HUES48 (cell line): ENCODE data around the gene GALNTL6.

Source experiments
- H3K27ac ChIP-seq: one replicate; pipeline ENCODE4 v1.7.0; 2013; ENCODE audit warnings: low read depth, low read length, inconsistent platforms
- H3K27me3 ChIP-seq: 2 replicates; pipeline ENCODE4 v1.6.1; 2013; ENCODE audit warnings: mild to moderate bottlenecking, low read length; ENCODE audit not compliant: control insufficient read depth, insufficient read depth
- H3K36me3 ChIP-seq: 2 replicates; pipeline ENCODE4 v1.6.1; 2013; ENCODE audit warnings: low read length; ENCODE audit not compliant: control insufficient read depth, insufficient read depth
- H3K4me1 ChIP-seq: 2 replicates; pipeline ENCODE4 v1.6.1; 2013; ENCODE audit warnings: mild to moderate bottlenecking, low read length; ENCODE audit not compliant: control insufficient read depth, insufficient read depth
- H3K4me3 ChIP-seq: 2 replicates; pipeline ENCODE4 v1.5.1; 2013; ENCODE audit warnings: mild to moderate bottlenecking, low read depth, low read length
- H3K9ac ChIP-seq: 2 replicates; pipeline ENCODE4 v1.6.1; 2013; ENCODE audit warnings: mild to moderate bottlenecking, low read depth, low read length, moderate library complexity
- H3K9me3 ChIP-seq: 2 replicates; pipeline ENCODE4 v1.6.1; 2013; ENCODE audit warnings: low read length; ENCODE audit not compliant: control insufficient read depth, insufficient read depth

Gene GALNTL6

GRCh38 chr4:172256820-172257219 lies 443.6 kb downstream of the GALNTL6 start:
- Histone ChIP-seq H3K27me3 (no peaks in the 10 kb centered on the region), H3K27ac (no peak overlapping the region), H3K9me3 (no peaks in the 10 kb centered on the region), H3K4me3 (no peak overlapping the region), H3K4me1 (no peaks in the 10 kb centered on the region), H3K9ac (no peak overlapping the region), H3K36me3 (no peaks in the 10 kb centered on the region)

- no peaks in the 10 kb centered on the region for H3K9me3 ChIP-seq
- no peak overlapping the region for H3K4me3 ChIP-seq
- H3K27ac ChIP-seq: no peak overlapping the region
- peaks cover 3% of the 10 kb centered on the region; the same call in 1 of the 2 replicates for H3K4me1 ChIP-seq
- no peaks in the 10 kb centered on the region for H3K36me3 ChIP-seq
- no peak overlapping the region for H3K9ac ChIP-seq
- no peaks in the 10 kb centered on the region for H3K27me3 ChIP-seq
These were observed 457.2 kb downstream of the GALNTL6 start for GRCh38 chr4:172270397-172270796.

GRCh38 chr4:172287117-172287516 lies 473.9 kb downstream of the GALNTL6 start:
- Histone ChIP-seq H3K27ac (no peak overlapping the region), H3K36me3 (no peaks in the 10 kb centered on the region), H3K4me1 (no peaks in the 10 kb centered on the region), H3K9ac (no peak overlapping the region), H3K4me3 (no peak overlapping the region), H3K9me3 (no peaks in the 10 kb centered on the region), H3K27me3 (no peaks in the 10 kb centered on the region)

- no peaks in the 10 kb centered on the region for H3K27me3 ChIP-seq
- H3K36me3 ChIP-seq: no peaks in the 10 kb centered on the region
- H3K9ac ChIP-seq: no peak overlapping the region
- H3K4me1 ChIP-seq: no peaks in the 10 kb centered on the region
- no peak overlapping the region for H3K27ac ChIP-seq
- H3K9me3 ChIP-seq: no peaks in the 10 kb centered on the region; the same call in 1 of the 2 replicates
- no peak overlapping the region for H3K4me3 ChIP-seq
These were observed 492.5 kb downstream of the GALNTL6 start for GRCh38 chr4:172305698-172306097.

- no peaks in the 10 kb centered on the region for H3K4me1 ChIP-seq
- no peaks in the 10 kb centered on the region for H3K36me3 ChIP-seq
- no peaks in the 10 kb centered on the region; the same call in 1 of the 2 replicates for H3K9me3 ChIP-seq
- H3K27me3 ChIP-seq: no peaks in the 10 kb centered on the region
- H3K9ac ChIP-seq: no peak overlapping the region
- no peak overlapping the region for H3K4me3 ChIP-seq
- no peak overlapping the region for H3K27ac ChIP-seq
These were observed 494.9 kb downstream of the GALNTL6 start for GRCh38 chr4:172308078-172308477.

GRCh38 chr4:172311682-172312081 lies 498.5 kb downstream of the GALNTL6 start:
- H3K4me1 ChIP-seq: no peaks in the 10 kb centered on the region
- H3K27me3 ChIP-seq: no peaks in the 10 kb centered on the region
- no peaks in the 10 kb centered on the region; the same call in 1 of the 2 replicates for H3K9me3 ChIP-seq
- H3K9ac ChIP-seq: no peak overlapping the region
- no peak overlapping the region for H3K4me3 ChIP-seq
- H3K36me3 ChIP-seq: no peaks in the 10 kb centered on the region
- H3K27ac ChIP-seq: no peak overlapping the region

GRCh38 chr4:172323288-172323687 lies 510.1 kb downstream of the GALNTL6 start:
- Histone ChIP-seq H3K27ac (no peak overlapping the region), H3K9ac (no peak overlapping the region), H3K9me3 (no peaks in the 10 kb centered on the region), H3K4me3 (no peak overlapping the region), H3K36me3 (no peaks in the 10 kb centered on the region), H3K4me1 (no peaks in the 10 kb centered on the region), H3K27me3 (no peaks in the 10 kb centered on the region)

- H3K27ac ChIP-seq: no peak overlapping the region
- H3K27me3 ChIP-seq: no peaks in the 10 kb centered on the region
- no peaks in the 10 kb centered on the region for H3K36me3 ChIP-seq
- no peaks in the 10 kb centered on the region for H3K9me3 ChIP-seq
- H3K9ac ChIP-seq: no peak overlapping the region
- peaks cover 6% of the 10 kb centered on the region; the same call in 1 of the 2 replicates for H3K4me1 ChIP-seq
- no peak overlapping the region for H3K4me3 ChIP-seq
These were observed 531.2 kb downstream of the GALNTL6 start for GRCh38 chr4:172344308-172344938.

GRCh38 chr4:172348426-172348825 lies 535.2 kb downstream of the GALNTL6 start:
- no peak overlapping the region for H3K4me3 ChIP-seq
- H3K27me3 ChIP-seq: no peaks in the 10 kb centered on the region
- H3K27ac ChIP-seq: no peak overlapping the region
- H3K36me3 ChIP-seq: no peaks in the 10 kb centered on the region
- peaks cover 12% of the 10 kb centered on the region for H3K4me1 ChIP-seq
- no peaks in the 10 kb centered on the region for H3K9me3 ChIP-seq
- no peak overlapping the region for H3K9ac ChIP-seq

GRCh38 chr4:172352356-172352755 lies 539.2 kb downstream of the GALNTL6 start:
- no peaks in the 10 kb centered on the region for H3K9me3 ChIP-seq
- H3K27me3 ChIP-seq: no peaks in the 10 kb centered on the region
- no peaks in the 10 kb centered on the region for H3K36me3 ChIP-seq
- no peak overlapping the region for H3K9ac ChIP-seq
- H3K27ac ChIP-seq: no peak overlapping the region
- H3K4me1 ChIP-seq: peaks cover 12% of the 10 kb centered on the region
- no peak overlapping the region for H3K4me3 ChIP-seq

- no peak overlapping the region for H3K4me3 ChIP-seq
- no peaks in the 10 kb centered on the region for H3K27me3 ChIP-seq
- no peak overlapping the region for H3K9ac ChIP-seq
- H3K27ac ChIP-seq: no peak overlapping the region
- no peaks in the 10 kb centered on the region for H3K9me3 ChIP-seq
- H3K36me3 ChIP-seq: no peaks in the 10 kb centered on the region
- peaks cover 5% of the 10 kb centered on the region for H3K4me1 ChIP-seq
These were observed 542.8 kb downstream of the GALNTL6 start for GRCh38 chr4:172356016-172356415.
